H9 (cell line): ENCODE results near the gene PARP1. TPM values are rescaled to one million over a fixed set of nuclear protein-coding genes. Genes with fewer than 3 reads are reported as not detected.
"Not testable (repeated sequence)": the region's sequence is repeated elsewhere in the genome, so short reads cannot be mapped to it uniquely, and the experiment has no call there.

Experiments
- DNase-seq: peaks from one replicate; pipeline ENCODE4 v3.0.0-alpha.2; 2017
- H2AFZ ChIP-seq: one replicate; pipeline ENCODE4 v1.6.1; 2013; ENCODE audit warnings: mild to moderate bottlenecking, low read length, control low read depth, moderate library complexity
- H2AK5ac ChIP-seq: 2 replicates; pipeline ENCODE4 v1.6.1; 2013; ENCODE audit warnings: low read length, control low read depth, mixed read lengths; ENCODE audit not compliant: insufficient read length
- H2BK120ac ChIP-seq: one replicate; pipeline ENCODE4 v1.6.1; 2013; ENCODE audit warnings: low read depth, mild to moderate bottlenecking, low read length, control low read depth, inconsistent platforms; ENCODE audit not compliant: poor library complexity, severe bottlenecking
- H2BK12ac ChIP-seq: 2 replicates; pipeline ENCODE4 v1.6.1; 2013; ENCODE audit warnings: low read length, control low read depth, mixed read lengths, low read depth; ENCODE audit not compliant: insufficient read length
- H2BK15ac ChIP-seq: 2 replicates; pipeline ENCODE4 v1.6.1; 2013; ENCODE audit warnings: low read depth, low read length, control low read depth
- H2BK20ac ChIP-seq: one replicate; pipeline ENCODE4 v1.6.1; 2013; ENCODE audit warnings: low read depth, mild to moderate bottlenecking, low read length, control low read depth, inconsistent platforms; ENCODE audit not compliant: poor library complexity, severe bottlenecking
- H2BK5ac ChIP-seq: 2 replicates; pipeline ENCODE4 v1.6.1; 2013; ENCODE audit warnings: low read length, control low read depth, mixed read lengths; ENCODE audit not compliant: insufficient read length
- H3K14ac ChIP-seq: 2 replicates; pipeline ENCODE4 v1.6.1; 2013; ENCODE audit warnings: low read length, control low read depth; ENCODE audit not compliant: insufficient read depth
- H3K18ac ChIP-seq: 2 replicates; pipeline ENCODE4 v1.6.1; 2013; ENCODE audit warnings: low read depth, mild to moderate bottlenecking, mixed read lengths, low read length, control low read depth; ENCODE audit not compliant: insufficient read length
- H3K23ac ChIP-seq: 2 replicates; pipeline ENCODE4 v1.6.1; 2013; ENCODE audit warnings: low read length, control low read depth, mixed read lengths, low read depth; ENCODE audit not compliant: insufficient read length
- H3K23me2 ChIP-seq: 2 replicates; pipeline ENCODE4 v1.6.1; 2013; ENCODE audit warnings: low read depth, mild to moderate bottlenecking, mixed read lengths, low read length, control low read depth; ENCODE audit not compliant: insufficient read length, poor library complexity, severe bottlenecking
- H3K27ac ChIP-seq: 2 replicates; pipeline ENCODE4 v1.5.1; 2013; ENCODE audit warnings: low read length, control low read depth, mixed read lengths, low read depth; ENCODE audit not compliant: insufficient read length
- H3K27me3 ChIP-seq: 2 replicates; pipeline ENCODE4 v1.6.1; 2013; ENCODE audit warnings: low read length, control low read depth, inconsistent platforms; ENCODE audit not compliant: insufficient read depth
- H3K4ac ChIP-seq: 2 replicates; pipeline ENCODE4 v1.6.1; 2013; ENCODE audit warnings: low read depth, mild to moderate bottlenecking, control low read depth, inconsistent platforms, low read length, moderate library complexity
- H3K4me1 ChIP-seq: 2 replicates; pipeline ENCODE4 v1.6.1; 2013; ENCODE audit warnings: low read length, control low read depth, inconsistent platforms; ENCODE audit not compliant: insufficient read depth
- H3K4me2 ChIP-seq: 2 replicates; pipeline ENCODE4 v1.6.1; 2013; ENCODE audit warnings: low read length, control low read depth, mixed read lengths; ENCODE audit not compliant: insufficient read length, insufficient read depth
- H3K56ac ChIP-seq: 2 replicates; pipeline ENCODE4 v1.6.1; 2013; ENCODE audit warnings: low read depth, mild to moderate bottlenecking, mixed read lengths, low read length, control low read depth; ENCODE audit not compliant: insufficient read length
- H3K79me1 ChIP-seq: 2 replicates; pipeline ENCODE4 v1.6.1; 2013; ENCODE audit warnings: low read depth, mild to moderate bottlenecking, moderate library complexity, low read length, control low read depth, inconsistent platforms; ENCODE audit not compliant: insufficient read depth, poor library complexity, severe bottlenecking
- H3K79me2 ChIP-seq: 2 replicates; pipeline ENCODE4 v1.6.1; 2013; ENCODE audit warnings: low read length, control low read depth, inconsistent platforms; ENCODE audit not compliant: insufficient read depth
- H3K9ac ChIP-seq: 2 replicates; pipeline ENCODE4 v1.6.1; 2013; ENCODE audit warnings: low read length, control low read depth, mixed read lengths; ENCODE audit not compliant: insufficient read length; ENCODE audit errors: extremely low read depth
- H3K9me3 ChIP-seq: one replicate; pipeline ENCODE4 v1.6.1; 2013; ENCODE audit warnings: low read depth, low read length, inconsistent platforms; ENCODE audit not compliant: control insufficient read depth
- H3T11ph ChIP-seq: one replicate; pipeline ENCODE4 v1.6.1; 2013; ENCODE audit warnings: mild to moderate bottlenecking, low read length, control low read depth, inconsistent platforms
- H4K20me1 ChIP-seq: one replicate; pipeline ENCODE4 v1.6.1; 2013; ENCODE audit not compliant: control insufficient read depth, insufficient read length, insufficient read depth
- H4K5ac ChIP-seq: 2 replicates; pipeline ENCODE4 v1.6.1; 2013; ENCODE audit warnings: low read depth, mild to moderate bottlenecking, mixed read lengths, low read length, control low read depth; ENCODE audit not compliant: insufficient read length
- H4K8ac ChIP-seq: replicated peaks from 2 replicates; pipeline ENCODE4 v1.6.1; 2013; ENCODE audit warnings: low read length, control low read depth, mixed read lengths, low read depth; ENCODE audit not compliant: insufficient read length
- H4K91ac ChIP-seq: 2 replicates; pipeline ENCODE4 v1.6.1; 2013; ENCODE audit warnings: low read depth, mild to moderate bottlenecking, moderate library complexity, mixed read lengths, low read length, control low read depth; ENCODE audit not compliant: insufficient read length
- H3K27ac Mint-ChIP-seq, 3 experiments: 2 replicates in 2 of 3; 3 replicates in 1 of 3; pipeline ENCODE4 v1.8.0; 2020 to 2021; ENCODE audit warnings: mixed read lengths in 3 of 3, mild to moderate bottlenecking in 1 of 3, moderate library complexity in 1 of 3
- H3K27me3 Mint-ChIP-seq: 2 replicates; pipeline ENCODE4 v1.8.0; 2021; ENCODE audit warnings: low read depth, mild to moderate bottlenecking, moderate library complexity, mixed read lengths
- H3K36me3 Mint-ChIP-seq, 3 experiments: 2 replicates in 2 of 3; 3 replicates in 1 of 3; pipeline ENCODE4 v1.8.0; 2020 to 2021; ENCODE audit warnings: low read depth in 3 of 3, mixed read lengths in 3 of 3; ENCODE audit not compliant: insufficient read depth in 1 of 3
- H3K4me1 Mint-ChIP-seq, 2 experiments: 2 replicates each; pipeline ENCODE4 v1.8.0; 2020; ENCODE audit warnings: mixed read lengths in 2 of 2
- H3K4me3 Mint-ChIP-seq, 2 experiments: 2 replicates in 1 of 2; 3 replicates in 1 of 2; pipeline ENCODE4 v1.8.0; 2020 to 2021; ENCODE audit warnings: mild to moderate bottlenecking in 2 of 2, mixed read lengths in 2 of 2, moderate library complexity in 1 of 2
- H3K9me3 Mint-ChIP-seq, 2 experiments: 2 replicates in 1 of 2; 3 replicates in 1 of 2; pipeline ENCODE4 v1.8.0; 2020; ENCODE audit warnings: mild to moderate bottlenecking in 2 of 2, mixed read lengths in 2 of 2, moderate library complexity in 1 of 2
- CTCF ChIP-seq: fragments of 200-600 bp; sonication (generic); conservative IDR thresholded peaks from 3 replicates; pipeline ENCODE4 v1.8.0; 2021; ENCODE audit warnings: antibody characterized with exemption, mild to moderate bottlenecking
- WGBS: extraction: QIAGEN DNeasy Blood & Tissue Kit; methylation state at CpG from one replicate; pipeline ENCODE4 v1.1.7; 2013; ENCODE audit warnings: missing lambda C conversion rate, low lambda C conversion rate, mixed read lengths; ENCODE audit not compliant: insufficient read length; ENCODE audit errors: extremely low coverage; 5-methylcytosine and 5-hydroxymethylcytosine counted together
- total RNA-seq: library from RNA; stranded (reverse); gene quantifications from 2 replicates; pipeline ENCODE4 v1.2.1, GENCODE V29; 2021

Gene PARP1
- total RNA-seq, 1 experiment from 2014 or later = 337 TPM

GRCh38 chr1:226427131-226427530, 19.2 kb upstream of the PARP1 start:
- Histone ChIP-seq H3K14ac (no peak overlapping the region), H3K23me2 (no peaks in the 10 kb centered on the region), H3K79me1 (no peaks in the 10 kb centered on the region), H3K4ac (no peak overlapping the region), H4K8ac (no peak overlapping the region), H2BK120ac (no peak overlapping the region), H2BK15ac (no peak overlapping the region), H2BK20ac (no peak overlapping the region), H3K23ac (no peak overlapping the region), H4K5ac (no peak overlapping the region), H3K9ac (no peak overlapping the region), H3K9me3 (no peaks in the 10 kb centered on the region), H2AFZ (no peak overlapping the region), H3K27ac (no peak overlapping the region), H3T11ph (no peak overlapping the region), H4K20me1 (no peaks in the 10 kb centered on the region), H3K4me1 (no peaks in the 10 kb centered on the region; the same call in 1 of the 2 replicates), H4K91ac (no peak overlapping the region), H2BK12ac (no peak overlapping the region), H2AK5ac (no peak overlapping the region), H3K79me2 (no peaks in the 10 kb centered on the region; the same call in 1 of the 2 replicates), H3K56ac (no peak overlapping the region), H2BK5ac (no peak overlapping the region), H3K27me3 (no peaks in the 10 kb centered on the region), H3K4me2 (no peak overlapping the region), H3K18ac (no peak overlapping the region)
- H3K4me3 Mint-ChIP-seq = no peak overlapping the region
- H3K9me3 Mint-ChIP-seq = no peaks in the 10 kb centered on the region
- DNase-seq = no peak
- WGBS = no CpG with 5 or more reads among the region's 3 CpGs
- H3K27ac Mint-ChIP-seq = no peak overlapping the region; a peak in 1 of 7 replicates
- peaks cover 8 to 16% of the 10 kb centered on the region in 2 experiments for H3K4me1 Mint-ChIP-seq
- TF ChIP-seq CTCF = no peak
- no peaks in the 10 kb centered on the region for H3K36me3 Mint-ChIP-seq
- H3K27me3 Mint-ChIP-seq = no peaks in the 10 kb centered on the region; the same call in 1 of the 2 replicates

- not testable (repeated sequence) for H3K27ac ChIP-seq, H4K5ac ChIP-seq, H3K14ac ChIP-seq, H3K36me3 Mint-ChIP-seq, H3K27me3 ChIP-seq, H3K4me2 ChIP-seq, H2BK20ac ChIP-seq, H3K56ac ChIP-seq, H2BK120ac ChIP-seq, H3K27ac Mint-ChIP-seq, H3K9ac ChIP-seq, H3T11ph ChIP-seq, H3K9me3 ChIP-seq, H3K27me3 Mint-ChIP-seq, H3K79me2 ChIP-seq, H2BK5ac ChIP-seq, H3K4ac ChIP-seq, H3K18ac ChIP-seq, H3K23me2 ChIP-seq, H3K79me1 ChIP-seq, H2AK5ac ChIP-seq, H3K23ac ChIP-seq, H4K20me1 ChIP-seq, H3K9me3 Mint-ChIP-seq, DNase-seq, H3K4me3 Mint-ChIP-seq, H2AFZ ChIP-seq, H4K8ac ChIP-seq, H2BK15ac ChIP-seq, H3K4me1 ChIP-seq, H4K91ac ChIP-seq, H2BK12ac ChIP-seq
- no CpG with 5 or more reads among the region's 23 CpGs for WGBS
- H3K4me1 Mint-ChIP-seq = peaks cover 8 to 16% of the 10 kb centered on the region in 2 experiments
Observed at GRCh38 chr1:226426395-226426794, 18.5 kb upstream of the PARP1 start.
